Right lobe of liver (tissue), 6 donors: Measurements from ENCODE around the gene TBCK. TPM values are rescaled to one million over a fixed set of nuclear protein-coding genes. Genes with fewer than 3 reads are reported as not detected.

ENCODE experiments used
- ATAC-seq, 4 donors: fragments of 200-7000 bp; cut with Tn5 transposase; one replicate each; pipeline ENCODE4 v1.9.1; 2020; ENCODE audit warnings: mild to moderate bottlenecking in 4 of 4, moderate library complexity in 4 of 4
- DNase-seq, 3 donors: peaks; one replicate each; pipeline ENCODE4 v3.0.0-alpha.2; 2020
- H3K27ac ChIP-seq, 3 donors: fragments of 200-600 bp; one replicate each; pipeline ENCODE4 v1.8.0; 2022
- H3K27me3 ChIP-seq, 2 donors: fragments of 200-600 bp; one replicate each; pipeline ENCODE4 v1.8.0; 2022
- H3K36me3 ChIP-seq, 4 donors: fragments of 200-600 bp; sonication (generic) in 1 of 4; one replicate each; pipeline versions ENCODE4 v1.5.1 to v1.8.0; 2017 to 2022; ENCODE audit warnings: control low read depth in 1 of 4
- H3K4me1 ChIP-seq, 4 donors: fragments of 200-600 bp; sonication (generic) in 1 of 4; one replicate each; pipeline versions ENCODE4 v1.5.1 to v1.8.0; 2017 to 2022; ENCODE audit warnings: control low read depth in 1 of 4
- H3K4me3 ChIP-seq, 3 donors: fragments of 200-600 bp; one replicate each; pipeline ENCODE4 v1.8.0; 2022
- H3K9me3 ChIP-seq, 4 donors: fragments of 200-600 bp; sonication (generic) in 1 of 4; one replicate each; pipeline versions ENCODE4 v1.5.1 to v1.8.0; 2017 to 2022; ENCODE audit warnings: control low read depth in 1 of 4
- POLR2A ChIP-seq: fragments of 450-650 bp; IDR thresholded peaks from one replicate; pipeline ENCODE4 v1.6.1; 2017; ENCODE audit warnings: antibody characterized with exemption, mild to moderate bottlenecking
- WGBS: methylation state at CpG from one replicate; pipeline ENCODE4 v1.1.6; 2018; ENCODE audit warnings: low coverage, low lambda C conversion rate; ENCODE audit not compliant: insufficient coverage; ENCODE audit errors: missing lambda C conversion rate; 5-methylcytosine and 5-hydroxymethylcytosine counted together
- intact Hi-C, 2 donors: fragments of 100-400 bp; cut with DNase I; formaldehyde crosslinking; loops; one replicate each; pipeline versions ENCODE4 v1.11.2 to v1.14.1; 2022
- total RNA-seq, 6 experiments: library from RNA; depleted of rRNA in 2 of 6; stranded (reverse); fragments of >200 nt in 2 of 6; fragmentation: NEBNext Ultra II Directional in 3 of 6; extraction: Animal tissue kit (Norgen Biotek cat#: 25700) in 3 of 6; gene quantifications; one replicate each; pipeline versions ENCODE4 v1.1.0 to v1.2.4, GENCODE V29; 2016 to 2023
- TF ChIP-seq, protein P1 (sequence below), 4 donors: fragments of 200-600 bp in 3 of 4; fragments of 450-650 bp in 1 of 4; IDR thresholded peaks; one replicate each; pipeline versions ENCODE4 v1.5.1 to v1.8.0; 2016 to 2022; ENCODE audit warnings: antibody characterized with exemption in 4 of 4, mild to moderate bottlenecking in 2 of 4
- donor health status: DM: no; HTN: yes; CAD: no.
- donor health status: DM: no; HTN: no; CAD: no.
- donor health status: DM: no; HTN: no; CAD: no.
- donor health status: DM: no; HTN: yes; CAD: no.
- donor health status: DM: no; HTN: yes; CAD: no.

Gene TBCK
- total RNA-seq, 6 experiments from 2014 or later: 15.1 to 20.1 (median 16.8) TPM

DNA sequence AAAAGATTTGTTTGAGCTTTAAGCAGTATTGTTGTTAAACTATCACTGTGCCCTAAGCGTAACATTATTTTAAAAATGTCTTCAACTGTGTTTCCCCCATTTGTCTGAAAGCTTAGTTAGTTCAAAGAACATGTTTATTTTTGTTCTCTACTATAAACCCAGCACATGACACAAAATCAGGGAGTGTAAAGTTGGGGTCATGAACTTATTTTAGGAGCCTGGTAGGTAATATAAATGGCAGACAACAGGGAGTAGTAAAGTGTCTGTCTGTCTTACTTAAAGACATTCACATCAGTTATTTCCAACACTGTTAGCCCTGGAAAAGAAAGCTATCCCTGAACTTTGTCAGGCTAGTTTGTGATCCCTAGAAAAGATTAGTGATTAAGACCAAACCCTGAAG is 4.2 kb upstream of the TBCK start:
- ATAC-seq (no peak), DNase-seq (no peak)
- intact Hi-C loops: no loop called here
- 100% methylated on average over 1 of the region's 1 CpG for whole genome bisulfite sequencing
- Histone ChIP-seq H3K27ac (no peak overlapping the region), H3K9me3 (no peaks in the 10 kb centered on the region), H3K4me1 (peaks cover 0 to 17% (median 9%) of the 10 kb centered on the region in 4 donors), H3K27me3 (no peaks in the 10 kb centered on the region), H3K36me3 (no peaks in the 10 kb centered on the region), H3K4me3 (no peak overlapping the region)
- no peak for TF ChIP-seq POLR2A
- TF ChIP-seq, protein P1, sequence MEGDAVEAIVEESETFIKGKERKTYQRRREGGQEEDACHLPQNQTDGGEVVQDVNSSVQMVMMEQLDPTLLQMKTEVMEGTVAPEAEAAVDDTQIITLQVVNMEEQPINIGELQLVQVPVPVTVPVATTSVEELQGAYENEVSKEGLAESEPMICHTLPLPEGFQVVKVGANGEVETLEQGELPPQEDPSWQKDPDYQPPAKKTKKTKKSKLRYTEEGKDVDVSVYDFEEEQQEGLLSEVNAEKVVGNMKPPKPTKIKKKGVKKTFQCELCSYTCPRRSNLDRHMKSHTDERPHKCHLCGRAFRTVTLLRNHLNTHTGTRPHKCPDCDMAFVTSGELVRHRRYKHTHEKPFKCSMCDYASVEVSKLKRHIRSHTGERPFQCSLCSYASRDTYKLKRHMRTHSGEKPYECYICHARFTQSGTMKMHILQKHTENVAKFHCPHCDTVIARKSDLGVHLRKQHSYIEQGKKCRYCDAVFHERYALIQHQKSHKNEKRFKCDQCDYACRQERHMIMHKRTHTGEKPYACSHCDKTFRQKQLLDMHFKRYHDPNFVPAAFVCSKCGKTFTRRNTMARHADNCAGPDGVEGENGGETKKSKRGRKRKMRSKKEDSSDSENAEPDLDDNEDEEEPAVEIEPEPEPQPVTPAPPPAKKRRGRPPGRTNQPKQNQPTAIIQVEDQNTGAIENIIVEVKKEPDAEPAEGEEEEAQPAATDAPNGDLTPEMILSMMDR (IDR thresholded peaks at IDR 0.05): no peak

DNA sequence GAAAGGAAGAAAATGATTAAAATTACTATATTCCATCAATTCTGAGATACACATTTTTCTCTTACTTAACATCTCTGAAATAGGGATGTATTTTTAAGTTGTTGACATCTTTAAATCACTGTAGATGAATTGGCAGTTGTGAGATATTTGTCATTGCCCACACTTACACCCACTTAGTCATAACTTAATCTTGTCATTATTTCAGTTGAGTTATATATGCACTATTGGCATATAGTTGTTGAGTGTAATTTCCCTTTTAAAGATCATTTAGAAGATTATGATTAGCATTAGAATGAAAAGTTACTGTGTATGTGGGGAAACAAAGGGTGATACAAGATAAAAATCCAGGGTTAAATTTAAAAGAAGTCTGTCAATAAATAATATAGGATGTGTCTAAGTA is 2.5 kb upstream of the TBCK start:
- H3K36me3 ChIP-seq: no peaks in the 10 kb centered on the region
- peaks cover 0 to 28% (median 11%) of the 10 kb centered on the region in 4 donors for H3K4me1 ChIP-seq
- no peak for TF ChIP-seq POLR2A
- TF ChIP-seq, protein P1 (IDR thresholded peaks at IDR 0.05): no peak
- H3K4me3 ChIP-seq: no peak overlapping the region
- H3K9me3 ChIP-seq: no peaks in the 10 kb centered on the region
- intact Hi-C loops: no loop called here
- no peaks in the 10 kb centered on the region for H3K27me3 ChIP-seq
- H3K27ac ChIP-seq: no peak overlapping the region
- ATAC-seq: no peak
- no peak for DNase-seq

DNA sequence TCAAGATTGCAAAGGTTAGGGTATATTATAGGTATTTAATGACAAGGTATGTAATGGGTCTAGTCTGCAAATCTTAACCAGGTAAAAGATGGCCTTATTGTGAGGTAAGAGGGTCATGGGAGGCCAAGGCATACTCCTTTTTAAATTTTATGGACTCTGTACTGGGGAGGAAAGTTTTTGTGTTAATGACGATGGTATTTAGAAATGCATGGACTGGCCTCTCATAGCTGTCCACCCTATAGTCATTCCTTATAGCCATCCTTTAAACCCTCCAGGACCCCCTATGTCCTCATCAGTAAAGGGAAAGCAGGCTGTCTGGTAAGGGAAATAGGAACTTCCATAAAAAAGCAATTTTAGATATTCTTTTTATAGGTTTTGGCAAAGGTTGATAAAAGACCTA is 1.8 kb upstream of the TBCK start:
- no peaks in the 10 kb centered on the region for H3K27me3 ChIP-seq
- no peaks in the 10 kb centered on the region for H3K36me3 ChIP-seq
- ATAC-seq: no peak
- H3K4me3 ChIP-seq: peak overlapping the region in 1 of 3 donors; percentile 95
- peaks cover 0 to 28% (median 11%) of the 10 kb centered on the region in 4 donors for H3K4me1 ChIP-seq
- TF ChIP-seq, protein P1 (IDR thresholded peaks at IDR 0.05): no peak
- no peak for TF ChIP-seq POLR2A
- intact Hi-C loops: no loop called here
- DNase-seq: no peak
- no peaks in the 10 kb centered on the region for H3K9me3 ChIP-seq
- no peak overlapping the region for H3K27ac ChIP-seq
- 50% methylated on average over 1 of the region's 1 CpG for WGBS

DNA sequence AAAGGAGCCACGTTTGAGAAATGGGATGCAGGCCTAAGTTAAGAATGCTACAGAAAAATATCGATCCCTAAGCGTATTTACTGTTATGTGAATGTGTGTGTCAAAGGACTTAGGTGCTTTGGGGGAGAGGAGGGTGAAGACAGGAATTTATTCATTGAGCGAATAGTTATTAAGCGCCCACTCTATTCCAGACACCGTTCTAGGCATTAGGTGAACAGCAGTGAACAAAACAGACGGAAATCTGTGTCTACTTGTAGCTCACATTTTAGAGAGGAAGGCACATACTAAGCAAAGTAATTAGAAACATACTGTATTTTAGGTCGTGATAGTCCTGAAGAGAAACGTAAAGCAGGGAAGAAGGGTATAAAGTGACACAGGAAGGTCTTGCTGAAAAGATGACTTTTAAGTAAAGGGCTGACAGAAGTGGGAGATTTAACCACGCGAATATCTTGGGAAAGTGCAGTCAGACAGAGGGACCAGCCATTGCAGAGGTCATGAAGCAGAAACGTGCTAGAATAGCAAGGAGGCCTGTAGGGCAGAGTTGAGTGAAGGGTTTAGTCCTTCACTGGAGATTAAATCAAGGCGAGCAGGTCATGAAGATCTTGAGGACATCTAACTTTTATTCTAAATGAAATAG is 882 bp upstream of the TBCK start:
- no peaks in the 10 kb centered on the region for H3K36me3 ChIP-seq
- intact Hi-C loops: no loop called here
- H3K27me3 ChIP-seq: no peaks in the 10 kb centered on the region
- no peak for TF ChIP-seq POLR2A
- 2% methylated on average over 13 of the region's 13 CpGs for WGBS
- DNase-seq (no peak), ATAC-seq (no peak)
- H3K9me3 ChIP-seq: no peaks in the 10 kb centered on the region
- peak overlapping the region; percentile 89 to 94 (median 93) for H3K27ac ChIP-seq
- H3K4me3 ChIP-seq: peak overlapping the region; percentile 76 to 95 (median 82)
- peaks cover 0 to 28% (median 11%) of the 10 kb centered on the region in 4 donors for H3K4me1 ChIP-seq

DNA sequence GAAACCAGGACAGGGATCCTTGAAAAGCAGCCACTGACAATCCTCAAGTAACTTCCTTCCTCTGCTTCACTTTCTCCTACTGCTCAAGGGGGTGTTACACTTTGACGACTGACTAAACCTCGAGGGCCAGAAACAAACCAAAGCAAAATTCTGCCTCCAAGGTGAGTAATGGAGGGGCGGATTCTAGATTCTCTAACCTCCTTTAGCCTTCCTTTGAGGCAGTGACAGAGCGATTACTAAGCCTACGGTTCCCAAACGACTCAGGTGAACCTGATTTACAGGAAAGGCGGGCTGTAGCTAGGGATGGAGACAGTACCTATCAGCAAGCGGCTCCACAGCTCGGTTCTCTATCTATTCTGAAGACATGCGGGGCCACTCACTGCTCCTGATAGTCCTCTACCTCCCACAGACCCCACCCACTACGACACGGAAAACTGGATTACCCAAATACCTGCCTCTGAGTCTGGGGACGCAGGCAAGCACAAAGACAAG is 487 bp downstream of the TBCK start:
- Histone ChIP-seq H3K9me3 (no peaks in the 10 kb centered on the region), H3K4me1 (peaks cover 0 to 28% (median 11%) of the 10 kb centered on the region in 4 donors), H3K4me3 (peak overlapping the region; percentile 76 to 95 (median 82)), H3K27ac (peak overlapping the region; percentile 89 to 94 (median 93)), H3K36me3 (no peaks in the 10 kb centered on the region), H3K27me3 (no peaks in the 10 kb centered on the region)
- peak in 3 of 4 donors; percentile 15 to 30 (median 19) for ATAC-seq
- DNase-seq: no peak
- WGBS: 0% methylated on average over 3 of the region's 13 CpGs
- TF ChIP-seq, protein P1 (IDR thresholded peaks at IDR 0.05): no peak
- TF ChIP-seq POLR2A: no peak
- intact Hi-C loops: no loop called here
